Hepatocyte (in vitro differentiated cells): Measurements from ENCODE around the gene FRMPD4.

Experiments used
- EZH2 ChIP-seq: fragments of 200-600 bp; sonication (generic); IDR thresholded peaks from 2 replicates; pipeline ENCODE4 v1.6.1; 2016; ENCODE audit warnings: antibody characterized with exemption, mild to moderate bottlenecking, borderline replicate concordance
- EZH2phosphoT487 ChIP-seq: fragments of 200-600 bp; sonication (generic); IDR thresholded peaks from one replicate; pipeline ENCODE4 v1.6.1; 2018; ENCODE audit warnings: antibody characterized with exemption, mild to moderate bottlenecking, low read depth, moderate library complexity; ENCODE audit not compliant: unreplicated experiment, severe bottlenecking
- TF ChIP-seq, protein P1 (sequence below): fragments of 200-600 bp; sonication (generic); IDR thresholded peaks from 2 replicates; pipeline ENCODE4 v1.5.1; 2016; ENCODE audit warnings: antibody characterized with exemption, mild to moderate bottlenecking; ENCODE audit not compliant: poor library complexity

- TF ChIP-seq, protein P1, sequence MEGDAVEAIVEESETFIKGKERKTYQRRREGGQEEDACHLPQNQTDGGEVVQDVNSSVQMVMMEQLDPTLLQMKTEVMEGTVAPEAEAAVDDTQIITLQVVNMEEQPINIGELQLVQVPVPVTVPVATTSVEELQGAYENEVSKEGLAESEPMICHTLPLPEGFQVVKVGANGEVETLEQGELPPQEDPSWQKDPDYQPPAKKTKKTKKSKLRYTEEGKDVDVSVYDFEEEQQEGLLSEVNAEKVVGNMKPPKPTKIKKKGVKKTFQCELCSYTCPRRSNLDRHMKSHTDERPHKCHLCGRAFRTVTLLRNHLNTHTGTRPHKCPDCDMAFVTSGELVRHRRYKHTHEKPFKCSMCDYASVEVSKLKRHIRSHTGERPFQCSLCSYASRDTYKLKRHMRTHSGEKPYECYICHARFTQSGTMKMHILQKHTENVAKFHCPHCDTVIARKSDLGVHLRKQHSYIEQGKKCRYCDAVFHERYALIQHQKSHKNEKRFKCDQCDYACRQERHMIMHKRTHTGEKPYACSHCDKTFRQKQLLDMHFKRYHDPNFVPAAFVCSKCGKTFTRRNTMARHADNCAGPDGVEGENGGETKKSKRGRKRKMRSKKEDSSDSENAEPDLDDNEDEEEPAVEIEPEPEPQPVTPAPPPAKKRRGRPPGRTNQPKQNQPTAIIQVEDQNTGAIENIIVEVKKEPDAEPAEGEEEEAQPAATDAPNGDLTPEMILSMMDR, result no peak
- no peak for TF ChIP-seq EZH2
- TF ChIP-seq EZH2phosphoT487, result no peak
Observed at GRCh38 chrX:12325171-12325570, 186.9 kb downstream of the FRMPD4 start.
